Measurements from ENCODE around the gene TPD52L2.

TPD52L2 gene

GRCh38 chr20:63855363-63856097, 9.5 kb upstream of the TPD52L2 start:
- H3K18ac ChIP-seq (ENCODE audit: low read length), result peak overlapping the region; percentile 71
- no peak overlapping the region for H2BK120ac ChIP-seq (ENCODE audit: low read depth, low read length)
- no peaks in the 10 kb centered on the region for H3K36me3 ChIP-seq (ENCODE audit: control insufficient read depth, insufficient read depth, low read length)
- H3K27me3 ChIP-seq (ENCODE audit: insufficient read depth, low read length, poor library complexity), result no peaks in the 10 kb centered on the region
- WGBS (ENCODE audit: extremely low coverage, insufficient coverage, low lambda C conversion rate), result no CpG with 5 or more reads among the region's 36 CpGs
- H4K8ac ChIP-seq (ENCODE audit: low read depth, low read length), result no peak overlapping the region
- H3K79me1 ChIP-seq (ENCODE audit: low read length), result no peaks in the 10 kb centered on the region
- H3K4me2 ChIP-seq (ENCODE audit: low read length), result peak overlapping the region; percentile 26
- H3K4ac ChIP-seq (ENCODE audit: low read depth, low read length), result peak overlapping the region; percentile 66
- no peak overlapping the region for H2BK15ac ChIP-seq (replicated peaks; ENCODE audit: low read depth)
- no peaks in the 10 kb centered on the region for H3K79me2 ChIP-seq (ENCODE audit: control insufficient read depth, insufficient read depth, low read length)
- peak overlapping the region; percentile 89 for H3K56ac ChIP-seq (ENCODE audit: low read length)
- peaks cover 5% of the 10 kb centered on the region for H3K4me1 ChIP-seq (ENCODE audit: control insufficient read depth, low read depth, low read length)
- no peak overlapping the region for H2AK5ac ChIP-seq (ENCODE audit: low read length)
- peak overlapping the region; percentile 67 for H3K9ac ChIP-seq (ENCODE audit: low read length)
- DNase-seq, result peak; percentile 42
- H4K5ac ChIP-seq (ENCODE audit: low read length), result no peak overlapping the region
- H2BK5ac ChIP-seq (ENCODE audit: low read length), result no peak overlapping the region
- no peak overlapping the region for H3K27ac ChIP-seq (ENCODE audit: low read depth, low read length)
- H3K4me3 ChIP-seq (ENCODE audit: low read length), result no peak overlapping the region
- H3K23ac ChIP-seq (ENCODE audit: low read length), result no peak overlapping the region

- H3K79me2 ChIP-seq (ENCODE audit: control insufficient read depth, insufficient read depth, low read length), result no peaks in the 10 kb centered on the region
- no peak overlapping the region for H3K4ac ChIP-seq (ENCODE audit: low read depth, low read length)
- H3K27me3 ChIP-seq (ENCODE audit: insufficient read depth, low read length, poor library complexity), result no peaks in the 10 kb centered on the region
- no peak overlapping the region for H2AK5ac ChIP-seq (ENCODE audit: low read length)
- no peak overlapping the region for H2BK5ac ChIP-seq (ENCODE audit: low read length)
- no peak overlapping the region for H3K23ac ChIP-seq (ENCODE audit: low read length)
- no CpG with 5 or more reads among the region's 22 CpGs for WGBS (ENCODE audit: extremely low coverage, insufficient coverage, low lambda C conversion rate)
- H3K18ac ChIP-seq (ENCODE audit: low read length), result no peak overlapping the region
- no peak overlapping the region for H4K5ac ChIP-seq (ENCODE audit: low read length)
- peak; percentile 38 for DNase-seq
- no peaks in the 10 kb centered on the region for H3K36me3 ChIP-seq (ENCODE audit: control insufficient read depth, insufficient read depth, low read length)
- H3K4me1 ChIP-seq (ENCODE audit: control insufficient read depth, low read depth, low read length), result peaks cover 5% of the 10 kb centered on the region
- H3K4me2 ChIP-seq (ENCODE audit: low read length), result no peak overlapping the region
- H3K4me3 ChIP-seq (ENCODE audit: low read length), result no peak overlapping the region
- no peak overlapping the region for H3K27ac ChIP-seq (ENCODE audit: low read depth, low read length)
- H3K9ac ChIP-seq (ENCODE audit: low read length), result no peak overlapping the region
- no peak overlapping the region for H4K8ac ChIP-seq (ENCODE audit: low read depth, low read length)
- no peak overlapping the region for H2BK15ac ChIP-seq (replicated peaks; ENCODE audit: low read depth)
- peak overlapping the region; percentile 44 for H3K56ac ChIP-seq (ENCODE audit: low read length)
- H2BK120ac ChIP-seq (ENCODE audit: low read depth, low read length), result no peak overlapping the region
- H3K79me1 ChIP-seq (ENCODE audit: low read length), result no peaks in the 10 kb centered on the region
Measured at GRCh38 chr20:63856098-63856511, 9.0 kb upstream of the TPD52L2 start.

GRCh38 chr20:63857764-63858392, 7.2 kb upstream of the TPD52L2 start:
- no peaks in the 10 kb centered on the region for H3K79me2 ChIP-seq (ENCODE audit: control insufficient read depth, insufficient read depth, low read length)
- H2BK15ac ChIP-seq (replicated peaks; ENCODE audit: low read depth), result no peak overlapping the region
- no peak for DNase-seq
- no peak overlapping the region for H2BK120ac ChIP-seq (ENCODE audit: low read depth, low read length)
- H2AK5ac ChIP-seq (ENCODE audit: low read length), result no peak overlapping the region
- no peak overlapping the region for H3K23ac ChIP-seq (ENCODE audit: low read length)
- H3K9ac ChIP-seq (ENCODE audit: low read length), result peak overlapping the region; percentile 50
- no peak overlapping the region for H3K56ac ChIP-seq (ENCODE audit: low read length)
- peaks cover 5% of the 10 kb centered on the region for H3K4me1 ChIP-seq (ENCODE audit: control insufficient read depth, low read depth, low read length)
- H3K4ac ChIP-seq (ENCODE audit: low read depth, low read length), result no peak overlapping the region
- no peak overlapping the region for H2BK5ac ChIP-seq (ENCODE audit: low read length)
- peak overlapping the region; percentile 4 for H3K27ac ChIP-seq (ENCODE audit: low read depth, low read length)
- no peaks in the 10 kb centered on the region for H3K36me3 ChIP-seq (ENCODE audit: control insufficient read depth, insufficient read depth, low read length)
- no peak overlapping the region for H3K4me3 ChIP-seq (ENCODE audit: low read length)
- no peak overlapping the region for H4K5ac ChIP-seq (ENCODE audit: low read length)
- no CpG with 5 or more reads among the region's 14 CpGs for WGBS (ENCODE audit: extremely low coverage, insufficient coverage, low lambda C conversion rate)
- no peaks in the 10 kb centered on the region for H3K27me3 ChIP-seq (ENCODE audit: insufficient read depth, low read length, poor library complexity)
- H3K79me1 ChIP-seq (ENCODE audit: low read length), result no peaks in the 10 kb centered on the region
- H3K18ac ChIP-seq (ENCODE audit: low read length), result peak overlapping the region; percentile 2
- no peak overlapping the region for H4K8ac ChIP-seq (ENCODE audit: low read depth, low read length)
- no peak overlapping the region for H3K4me2 ChIP-seq (ENCODE audit: low read length)

- Histone ChIP-seq H3K27ac (ENCODE audit: low read depth, low read length) (peak overlapping the region; percentile 4), H3K4ac (ENCODE audit: low read depth, low read length) (no peak overlapping the region), H3K56ac (ENCODE audit: low read length) (peak overlapping the region; percentile 73), H3K79me2 (ENCODE audit: control insufficient read depth, insufficient read depth, low read length) (no peaks in the 10 kb centered on the region), H2BK5ac (ENCODE audit: low read length) (no peak overlapping the region), H4K8ac (ENCODE audit: low read depth, low read length) (no peak overlapping the region), H3K27me3 (ENCODE audit: insufficient read depth, low read length, poor library complexity) (no peaks in the 10 kb centered on the region), H2AK5ac (ENCODE audit: low read length) (no peak overlapping the region), H3K4me2 (ENCODE audit: low read length) (no peak overlapping the region), H3K4me3 (ENCODE audit: low read length) (no peak overlapping the region), H2BK120ac (ENCODE audit: low read depth, low read length) (no peak overlapping the region), H3K23ac (ENCODE audit: low read length) (no peak overlapping the region), H3K18ac (ENCODE audit: low read length) (peak overlapping the region; percentile 2), H3K36me3 (ENCODE audit: control insufficient read depth, insufficient read depth, low read length) (no peaks in the 10 kb centered on the region), H2BK15ac (replicated peaks; ENCODE audit: low read depth) (no peak overlapping the region), H3K79me1 (ENCODE audit: low read length) (peaks cover 4% of the 10 kb centered on the region), H4K5ac (ENCODE audit: low read length) (no peak overlapping the region), H3K9ac (ENCODE audit: low read length) (peak overlapping the region; percentile 50), H3K4me1 (ENCODE audit: control insufficient read depth, low read depth, low read length) (peaks cover 5% of the 10 kb centered on the region)
- WGBS (ENCODE audit: extremely low coverage, insufficient coverage, low lambda C conversion rate), result no CpG with 5 or more reads among the region's 12 CpGs
- DNase-seq, result peak; percentile 86
Measured at GRCh38 chr20:63858393-63859165, 6.5 kb upstream of the TPD52L2 start.

GRCh38 chr20:63859166-63859699, 5.8 kb upstream of the TPD52L2 start:
- Histone ChIP-seq H2AK5ac (ENCODE audit: low read length) (no peak overlapping the region), H3K4ac (ENCODE audit: low read depth, low read length) (no peak overlapping the region), H3K9ac (ENCODE audit: low read length) (peak overlapping the region; percentile 50), H2BK5ac (ENCODE audit: low read length) (no peak overlapping the region), H3K56ac (ENCODE audit: low read length) (peak overlapping the region; percentile 73), H3K36me3 (ENCODE audit: control insufficient read depth, insufficient read depth, low read length) (no peaks in the 10 kb centered on the region), H4K5ac (ENCODE audit: low read length) (no peak overlapping the region), H2BK15ac (replicated peaks; ENCODE audit: low read depth) (no peak overlapping the region), H3K79me2 (ENCODE audit: control insufficient read depth, insufficient read depth, low read length) (no peaks in the 10 kb centered on the region), H3K27me3 (ENCODE audit: insufficient read depth, low read length, poor library complexity) (no peaks in the 10 kb centered on the region), H4K8ac (ENCODE audit: low read depth, low read length) (no peak overlapping the region), H3K4me3 (ENCODE audit: low read length) (no peak overlapping the region), H3K79me1 (ENCODE audit: low read length) (peaks cover 5% of the 10 kb centered on the region), H2BK120ac (ENCODE audit: low read depth, low read length) (no peak overlapping the region), H3K23ac (ENCODE audit: low read length) (no peak overlapping the region), H3K4me2 (ENCODE audit: low read length) (no peak overlapping the region), H3K18ac (ENCODE audit: low read length) (no peak overlapping the region), H3K27ac (ENCODE audit: low read depth, low read length) (no peak overlapping the region), H3K4me1 (ENCODE audit: control insufficient read depth, low read depth, low read length) (peaks cover 4% of the 10 kb centered on the region)
- no CpG with 5 or more reads among the region's 7 CpGs for WGBS (ENCODE audit: extremely low coverage, insufficient coverage, low lambda C conversion rate)
- no peak for DNase-seq

Measured in mesendoderm (in vitro differentiated cells).